ENCODE measurements around the gene SYN1.

DNA sequence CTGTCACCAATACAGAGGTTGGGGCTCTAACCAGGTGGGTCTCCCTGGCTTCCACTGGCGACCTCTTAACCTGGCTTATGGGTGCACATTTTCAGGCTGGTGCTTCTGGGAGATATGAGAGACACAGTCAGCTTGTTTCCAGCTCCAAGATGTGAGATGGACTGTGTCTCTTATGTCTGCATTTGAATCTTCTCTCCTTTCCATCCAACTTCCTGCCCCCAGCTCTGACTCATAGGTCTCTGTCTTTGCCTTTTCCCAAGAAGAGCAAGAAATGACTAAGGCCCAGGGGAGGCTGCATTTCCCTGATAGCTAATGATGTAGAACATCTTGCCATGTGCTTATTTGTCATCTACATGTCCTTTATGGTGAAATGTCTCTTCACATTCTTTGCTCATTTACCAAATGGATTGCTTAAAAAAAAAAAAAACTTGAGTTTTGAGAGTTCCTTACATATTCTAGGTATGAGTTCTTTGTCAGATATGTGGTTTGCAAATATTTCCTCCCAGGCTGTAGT, 42.5 kb upstream of the SYN1 start:
- TF ChIP-seq CTCF (IDR thresholded peaks at IDR 0.05) (no peak), POLR2A (IDR thresholded peaks at IDR 0.05) (no peak), POLR2AphosphoS5 (IDR thresholded peaks at IDR 0.05; ENCODE audit: insufficient read depth in 1 of 2, low read depth in 1 of 2) (no peak)

Measured in vagina (tissue), 2 donors.